ENCODE data around the gene PPP1R9B.

Gene PPP1R9B

DNA sequence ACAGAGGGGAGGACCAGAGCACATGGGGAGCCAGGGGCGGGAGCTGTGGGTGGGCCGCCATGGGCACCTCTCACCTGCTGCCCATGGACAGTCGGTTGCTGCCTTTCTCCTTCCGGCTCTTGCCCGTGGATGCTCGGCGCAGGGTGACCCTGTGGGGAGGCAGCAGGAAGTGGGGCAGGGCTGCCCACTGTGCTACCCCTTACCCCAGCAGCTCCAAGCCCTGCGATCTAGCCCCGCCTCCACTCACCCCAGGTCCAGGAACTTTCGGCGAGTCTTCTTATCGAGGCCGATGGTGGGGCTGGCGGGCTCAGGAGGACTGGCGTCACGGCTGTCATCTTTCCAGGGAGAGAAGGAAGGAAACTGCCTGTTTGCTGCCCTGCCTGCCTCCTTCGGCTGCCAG, 34.7 kb downstream of the PPP1R9B start:
- H3K4me3 ChIP-seq (replicated peaks in 1 of 2; ENCODE audit: low read depth in 2 of 2, low read length in 2 of 2) = no peak overlapping the region
- TF ChIP-seq, protein P1, sequence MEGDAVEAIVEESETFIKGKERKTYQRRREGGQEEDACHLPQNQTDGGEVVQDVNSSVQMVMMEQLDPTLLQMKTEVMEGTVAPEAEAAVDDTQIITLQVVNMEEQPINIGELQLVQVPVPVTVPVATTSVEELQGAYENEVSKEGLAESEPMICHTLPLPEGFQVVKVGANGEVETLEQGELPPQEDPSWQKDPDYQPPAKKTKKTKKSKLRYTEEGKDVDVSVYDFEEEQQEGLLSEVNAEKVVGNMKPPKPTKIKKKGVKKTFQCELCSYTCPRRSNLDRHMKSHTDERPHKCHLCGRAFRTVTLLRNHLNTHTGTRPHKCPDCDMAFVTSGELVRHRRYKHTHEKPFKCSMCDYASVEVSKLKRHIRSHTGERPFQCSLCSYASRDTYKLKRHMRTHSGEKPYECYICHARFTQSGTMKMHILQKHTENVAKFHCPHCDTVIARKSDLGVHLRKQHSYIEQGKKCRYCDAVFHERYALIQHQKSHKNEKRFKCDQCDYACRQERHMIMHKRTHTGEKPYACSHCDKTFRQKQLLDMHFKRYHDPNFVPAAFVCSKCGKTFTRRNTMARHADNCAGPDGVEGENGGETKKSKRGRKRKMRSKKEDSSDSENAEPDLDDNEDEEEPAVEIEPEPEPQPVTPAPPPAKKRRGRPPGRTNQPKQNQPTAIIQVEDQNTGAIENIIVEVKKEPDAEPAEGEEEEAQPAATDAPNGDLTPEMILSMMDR (IDR thresholded peaks at IDR 0.05; ENCODE audit: low read depth, low read length) = no peak
- no peak for DNase-seq (ENCODE audit: low read depth in 2 of 2)

DNA sequence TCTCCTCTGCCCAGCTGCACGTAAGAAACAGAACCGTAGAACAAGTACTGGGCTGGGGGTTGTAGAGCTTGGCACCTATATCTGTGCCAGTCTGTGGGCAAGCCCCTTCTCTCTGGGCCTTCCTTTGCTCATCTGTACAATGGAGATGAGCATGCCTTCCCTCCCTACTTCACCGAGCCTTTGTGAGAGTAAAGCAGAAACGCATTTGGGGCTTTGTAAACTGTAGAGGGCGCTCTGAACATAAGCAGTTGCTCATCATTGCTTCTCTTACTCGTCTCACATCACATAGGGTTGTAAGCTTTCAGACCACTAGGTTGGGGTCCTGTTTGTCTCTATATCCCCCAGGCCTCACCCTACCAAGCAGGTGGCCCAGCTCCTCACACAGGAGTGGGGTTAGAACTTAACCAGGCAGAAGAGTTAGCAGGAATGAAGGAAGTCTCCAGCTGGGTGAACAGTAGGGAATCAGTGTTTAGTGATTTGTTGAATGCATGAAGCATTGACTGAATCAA, 35.6 kb downstream of the PPP1R9B start:
- TF ChIP-seq, protein P1 (IDR thresholded peaks at IDR 0.05; ENCODE audit: low read depth, low read length) = peak; percentile 82
- peak; percentile 82 to 83 for DNase-seq (ENCODE audit: low read depth in 2 of 2)
- no peak overlapping the region for H3K4me3 ChIP-seq (replicated peaks in 1 of 2; ENCODE audit: low read depth in 2 of 2, low read length in 2 of 2)

DNA sequence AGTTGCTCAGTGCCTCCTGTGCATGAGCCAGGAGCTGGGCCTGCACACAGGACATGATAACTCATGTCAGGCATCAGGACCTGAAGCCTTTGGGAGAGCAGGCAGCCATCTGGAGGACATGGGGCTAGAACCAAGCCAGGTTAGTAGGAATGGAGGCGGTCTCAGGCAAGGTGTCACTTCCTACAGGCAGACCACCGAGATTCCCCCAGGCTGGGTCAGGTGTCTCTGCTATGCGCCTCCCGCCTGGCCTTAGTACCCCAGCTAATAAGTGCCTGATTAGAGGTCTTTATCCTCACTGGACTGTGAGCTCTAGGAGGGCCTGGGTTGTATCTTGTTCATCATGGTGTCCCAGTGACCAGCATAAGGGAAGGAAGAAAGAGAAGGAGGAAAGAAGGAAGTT, 36.1 kb downstream of the PPP1R9B start:
- TF ChIP-seq, protein P1 (IDR thresholded peaks at IDR 0.05; ENCODE audit: low read depth, low read length) = no peak
- no peak for DNase-seq (ENCODE audit: low read depth in 2 of 2)
- no peak overlapping the region for H3K4me3 ChIP-seq (replicated peaks in 1 of 2; ENCODE audit: low read depth in 2 of 2, low read length in 2 of 2)

DNA sequence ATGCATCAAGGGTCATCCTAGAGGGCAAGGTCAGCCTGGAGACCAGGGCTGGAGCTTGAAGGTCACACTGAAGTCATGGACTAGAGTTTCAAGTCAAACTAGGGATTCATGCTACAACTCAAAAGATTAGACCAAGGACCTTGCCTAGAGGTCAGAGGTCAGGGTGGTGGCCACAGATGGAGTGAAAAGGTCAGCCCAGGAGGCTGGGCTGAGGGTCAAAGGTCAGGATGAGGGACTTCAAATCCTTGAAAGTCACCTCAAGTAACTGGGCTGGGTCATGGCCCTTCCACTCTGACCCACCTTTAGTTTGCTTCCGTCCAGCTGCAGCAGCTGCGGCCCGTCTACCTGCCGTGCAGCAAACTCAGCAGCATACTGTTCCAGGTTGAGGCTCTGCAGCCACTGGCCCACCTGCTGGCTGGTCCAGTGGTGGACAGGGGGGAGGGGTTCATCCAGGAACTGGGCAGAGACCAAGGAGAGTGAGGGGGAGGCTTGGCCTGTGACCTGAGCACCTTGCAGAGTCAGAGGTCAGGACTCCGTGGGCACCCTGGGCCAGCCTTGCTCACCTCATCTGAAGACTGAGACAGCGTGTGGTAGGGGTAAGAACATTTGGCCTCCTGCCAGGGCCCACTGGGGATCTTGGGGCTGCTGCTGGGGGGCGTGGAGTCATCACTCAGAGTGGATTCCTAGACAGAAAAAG, 36.7 kb downstream of the PPP1R9B start:
- H3K4me3 ChIP-seq (replicated peaks in 1 of 2; ENCODE audit: low read depth in 2 of 2, low read length in 2 of 2) = no peak overlapping the region
- TF ChIP-seq, protein P1 (IDR thresholded peaks at IDR 0.05; ENCODE audit: low read depth, low read length) = no peak
- no peak for DNase-seq (ENCODE audit: low read depth in 2 of 2)

DNA sequence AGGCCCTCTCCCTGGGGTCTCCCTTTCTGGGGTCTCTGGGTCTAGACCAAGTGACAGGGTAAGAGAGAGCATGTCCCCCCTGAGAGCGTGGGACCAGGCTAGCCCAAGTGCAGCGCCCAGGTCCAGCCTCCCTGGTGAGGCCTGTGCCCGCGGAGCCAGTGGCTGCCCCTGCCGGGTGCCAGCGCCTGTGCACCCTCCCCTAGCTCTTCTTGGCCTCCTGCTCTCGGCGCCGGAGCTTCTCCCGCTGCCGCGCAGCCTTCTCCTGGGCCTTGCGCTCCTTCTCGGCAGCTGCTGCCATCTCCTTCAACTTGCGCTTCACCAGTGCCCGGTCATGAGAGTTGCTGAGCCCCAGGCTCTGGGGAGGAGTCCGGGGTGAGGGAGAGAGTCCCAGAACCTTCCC, 37.8 kb downstream of the PPP1R9B start:
- H3K4me3 ChIP-seq (replicated peaks in 1 of 2; ENCODE audit: low read depth in 2 of 2, low read length in 2 of 2) = no peak overlapping the region
- no peak for DNase-seq (ENCODE audit: low read depth in 2 of 2)
- TF ChIP-seq, protein P1 (IDR thresholded peaks at IDR 0.05; ENCODE audit: low read depth, low read length) = no peak

DNA sequence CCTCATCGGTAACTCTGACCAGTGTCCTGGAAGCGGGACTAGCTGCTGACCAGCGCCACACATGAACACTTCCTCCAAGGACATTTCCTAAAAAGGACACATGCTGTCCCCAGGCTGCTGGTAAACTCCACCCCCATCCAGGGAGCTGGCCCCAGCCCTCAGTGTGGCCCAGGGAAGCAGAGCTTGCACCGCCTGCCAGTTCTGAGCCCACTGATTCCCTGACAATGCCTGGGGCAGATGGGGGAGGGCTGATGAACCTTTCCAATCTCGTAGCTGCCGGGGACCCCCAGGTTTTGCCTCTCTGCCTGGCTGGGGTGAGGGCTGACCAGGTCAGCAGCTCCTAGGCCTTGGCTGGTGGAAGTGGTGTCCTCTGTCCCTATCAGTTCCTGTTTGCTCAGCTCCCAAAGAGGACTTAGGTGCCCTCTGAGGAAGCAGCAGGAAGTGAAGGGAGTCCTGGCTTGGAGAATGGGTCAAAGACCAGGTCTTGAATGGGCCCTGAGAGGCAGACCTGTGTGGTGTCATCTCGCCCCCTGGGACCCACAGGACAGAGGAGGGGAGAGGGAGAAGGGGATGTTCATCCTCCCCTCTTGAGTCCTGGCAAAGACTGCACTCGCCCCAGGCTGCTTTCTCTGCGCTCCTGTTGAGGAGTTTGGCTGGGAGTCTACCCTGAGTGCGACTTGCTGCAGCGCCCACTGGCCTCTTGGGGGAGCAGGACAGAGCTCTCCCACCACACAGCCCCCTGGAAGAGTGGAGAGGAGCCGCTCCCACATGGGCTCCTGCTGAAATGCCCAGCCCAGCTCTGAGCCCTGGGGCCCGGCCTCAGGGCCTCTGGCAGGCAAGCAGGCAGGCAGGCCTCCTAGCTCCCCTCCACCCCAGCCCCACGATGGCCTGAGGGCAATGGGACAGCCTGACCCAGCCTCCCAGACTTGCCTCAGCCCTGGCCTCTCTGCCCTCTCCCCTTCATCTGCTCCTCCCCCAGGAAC, 38.5 kb downstream of the PPP1R9B start:
- TF ChIP-seq, protein P1 (IDR thresholded peaks at IDR 0.05; ENCODE audit: low read depth, low read length) = no peak
- no peak overlapping the region for H3K4me3 ChIP-seq (replicated peaks in 1 of 2; ENCODE audit: low read depth in 2 of 2, low read length in 2 of 2)
- no peak for DNase-seq (ENCODE audit: low read depth in 2 of 2)
